ENCODE data around the gene MED26. TPM values are rescaled to one million over a fixed set of nuclear protein-coding genes. Genes with fewer than 3 reads are reported as not detected.

MED26 gene
- total RNA-seq, 1 donor from 2014 or later: 6.3 TPM

DNA sequence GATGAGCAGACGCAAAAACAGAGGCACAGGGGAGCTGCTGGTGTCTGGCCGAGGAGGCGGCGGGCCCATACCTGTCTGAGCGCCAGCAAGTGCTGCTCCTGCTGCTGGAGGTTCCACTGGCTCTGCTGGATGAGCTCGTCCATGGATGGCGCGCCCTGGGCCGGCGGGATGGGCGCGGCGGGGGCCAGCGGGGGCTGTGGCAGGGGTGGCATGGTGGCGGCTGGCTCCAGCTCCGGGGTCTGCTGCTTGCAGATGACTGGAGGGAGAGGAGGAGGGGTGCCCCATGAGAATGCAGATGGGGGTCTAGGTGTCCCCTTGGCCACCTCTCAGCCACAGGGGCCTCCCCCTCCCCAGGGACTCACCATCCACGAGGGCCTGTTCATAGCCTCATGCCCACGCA is 92.6 kb downstream of the MED26 start:
- ATAC-seq: no peak

GRCh38 chr19:16532440-16533234 is 95.4 kb downstream of the MED26 start:
- ATAC-seq: no peak

- no peak for ATAC-seq
Measured at GRCh38 chr19:16531380-16531669, 96.7 kb downstream of the MED26 start.

DNA sequence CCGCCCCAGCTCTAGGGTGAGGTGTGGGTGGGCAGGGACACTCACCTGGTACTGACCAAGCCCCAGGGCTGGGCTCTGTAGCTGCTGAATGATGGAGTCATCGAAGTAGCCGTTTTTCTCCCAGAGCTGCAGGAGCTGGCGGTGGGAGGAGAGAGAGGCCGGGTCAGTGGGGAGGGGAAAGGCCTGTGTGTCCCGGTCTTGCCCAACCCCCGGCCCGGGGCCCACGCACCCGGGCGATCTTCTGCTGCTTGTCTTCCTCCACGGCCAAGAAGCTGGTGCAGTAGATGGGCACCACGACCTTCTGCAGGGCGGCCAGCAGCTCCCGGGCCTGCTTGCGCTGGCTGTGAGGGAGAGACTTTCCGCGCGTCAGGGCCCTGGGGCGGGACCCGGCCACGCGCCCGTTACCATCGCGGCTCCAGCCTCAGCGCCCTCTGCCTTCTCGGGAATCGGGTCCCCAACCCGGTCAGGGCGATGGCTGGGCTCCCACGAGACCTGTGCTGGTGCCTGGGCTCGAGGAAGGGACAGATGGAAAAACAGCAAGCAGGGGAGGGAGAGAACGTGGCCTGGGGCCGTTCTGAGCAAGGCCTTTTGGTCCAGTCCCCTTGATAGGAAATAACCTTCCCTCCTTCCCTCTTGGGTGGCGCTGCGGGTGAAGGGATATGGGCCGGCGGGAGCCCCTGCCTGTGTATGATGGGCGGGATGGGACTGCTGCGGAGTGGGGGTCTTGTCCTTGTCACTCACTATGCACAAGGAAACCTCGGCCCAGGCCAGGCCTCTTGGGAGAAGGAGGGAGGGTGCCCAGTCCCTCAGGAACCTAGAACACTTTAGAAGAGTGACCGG is 97.2 kb downstream of the MED26 start:
- no peak for ATAC-seq

- no peak for ATAC-seq
Measured at GRCh38 chr19:16529466-16530144, 98.4 kb downstream of the MED26 start.

- peak; percentile 3 for ATAC-seq
Measured at GRCh38 chr19:16527971-16528521, 100.0 kb downstream of the MED26 start.

GRCh38 chr19:16527334-16527935 is 100.6 kb downstream of the MED26 start:
- peak; percentile 18 for ATAC-seq

DNA sequence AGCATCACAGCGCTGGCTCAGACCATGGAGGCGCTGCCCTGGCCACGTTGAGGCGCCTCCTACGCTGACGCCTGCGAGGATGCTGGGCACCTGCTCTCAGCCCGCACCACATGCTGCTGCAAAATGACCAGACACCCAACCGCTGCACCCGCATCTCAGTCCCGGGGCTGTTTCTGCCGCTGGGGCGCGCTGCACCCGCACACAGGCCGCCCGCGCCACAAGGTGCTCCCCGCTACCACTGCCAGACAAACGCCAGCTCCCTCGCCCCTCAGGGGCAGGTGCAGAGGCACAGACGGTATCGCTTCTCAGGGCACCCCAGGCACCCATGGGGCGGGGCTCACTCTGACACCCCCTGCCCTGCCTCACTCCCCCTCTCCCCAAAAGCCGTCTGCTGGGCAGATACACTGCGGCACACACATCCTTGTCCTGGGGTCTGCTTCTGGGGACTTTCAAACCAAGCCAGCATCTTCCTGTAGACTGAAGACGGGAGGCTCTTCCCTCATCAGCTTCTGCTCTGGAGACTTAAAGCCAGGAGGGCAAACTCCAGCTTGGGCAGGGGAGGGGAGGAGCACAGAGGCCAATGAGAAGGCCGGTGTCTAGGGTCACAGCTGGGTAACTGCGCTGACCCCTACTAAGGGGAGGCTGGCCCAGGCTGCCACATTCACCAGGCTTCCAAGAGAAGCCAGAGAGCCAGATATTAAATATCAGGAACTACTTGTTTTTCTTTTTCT is 102.1 kb downstream of the MED26 start:
- no peak for ATAC-seq

- no peak for ATAC-seq
Measured at GRCh38 chr19:16524991-16525734, 102.8 kb downstream of the MED26 start.

Other genes starting within 250 kb of the MED26 start
- 27.5 TPM for gene EPS15L1, start 156.2 kb downstream of the MED26 start, total RNA-seq
- gene CALR3, start 132.0 kb downstream of the MED26 start, total RNA-seq: not detected
- gene C19orf44, start 131.8 kb downstream of the MED26 start, total RNA-seq: 1.8 TPM
- 17.7 TPM for gene CHERP, start 85.8 kb downstream of the MED26 start, total RNA-seq
- gene SLC35E1, start 55.8 kb downstream of the MED26 start, total RNA-seq: 28.4 TPM
- 50.3 TPM for gene SMIM7, start 31.9 kb upstream of the MED26 start, total RNA-seq
- 1.6 TPM for gene TMEM38A, start 32.9 kb upstream of the MED26 start, total RNA-seq
- 0.20 TPM for gene NWD1, start 91.6 kb upstream of the MED26 start, total RNA-seq
- 19.7 TPM for gene SIN3B, start 201.2 kb upstream of the MED26 start, total RNA-seq

Measured in esophagus mucosa (tissue), 1 donor.